Uterus (tissue), 2 donors: Measurements from ENCODE around the gene GMEB2.

Source experiments
- CTCF ChIP-seq, 4 experiments: fragments of 200-600 bp in 2 of 4; fragments of 450-650 bp in 2 of 4; sonication (generic) in 2 of 4; IDR thresholded peaks; one replicate each; pipeline ENCODE4 v1.5.1; 2016 to 2019; ENCODE audit warnings: antibody characterized with exemption in 4 of 4, mild to moderate bottlenecking in 2 of 4, moderate library complexity in 1 of 4
- POLR2A ChIP-seq, 2 donors: fragments of 450-650 bp; IDR thresholded peaks; one replicate each; pipeline ENCODE4 v1.6.1; 2016; ENCODE audit warnings: antibody characterized with exemption in 2 of 2, mild to moderate bottlenecking in 1 of 2, moderate library complexity in 1 of 2

GRCh38 chr20:63549019-63549418, 77.9 kb downstream of the GMEB2 start:
- TF ChIP-seq POLR2A (IDR thresholded peaks at IDR 0.05) (no peak), CTCF (IDR thresholded peaks at IDR 0.05) (no peak)
